Muscle layer of colon (tissue), 2 donors: ENCODE data around the gene CAMSAP1.

Experiments
- H3K27ac ChIP-seq: one replicate; pipeline ENCODE4 v1.7.0; 2013; ENCODE audit warnings: low read depth, mild to moderate bottlenecking, low read length, moderate library complexity
- H3K27me3 ChIP-seq, 2 donors: one replicate each; pipeline ENCODE4 v1.7.0; 2013; ENCODE audit warnings: low read length in 2 of 2, mild to moderate bottlenecking in 2 of 2; ENCODE audit not compliant: insufficient read depth in 2 of 2, control insufficient read depth in 1 of 2
- H3K36me3 ChIP-seq: one replicate; pipeline ENCODE4 v1.7.0; 2013; ENCODE audit warnings: mild to moderate bottlenecking, low read length; ENCODE audit not compliant: insufficient read depth
- H3K4me1 ChIP-seq: one replicate; pipeline ENCODE4 v1.7.0; 2013; ENCODE audit warnings: mild to moderate bottlenecking, low read length; ENCODE audit not compliant: insufficient read depth
- H3K4me3 ChIP-seq, 2 donors: one replicate each; pipeline ENCODE4 v1.7.0; 2013; ENCODE audit warnings: low read length in 2 of 2, low read depth in 1 of 2, mild to moderate bottlenecking in 1 of 2, moderate library complexity in 1 of 2
- H3K9ac ChIP-seq: one replicate; pipeline ENCODE4 v1.7.0; 2013; ENCODE audit warnings: low read length
- H3K9me3 ChIP-seq: one replicate; pipeline ENCODE4 v1.7.0; 2013; ENCODE audit warnings: mild to moderate bottlenecking, low read length
- donor health status: abdominal sarcoma.
- donor health status: Adenocarcinoma of cecum.

The CAMSAP1 gene

GRCh38 chr9:135889564-135890189, 17.7 kb downstream of the CAMSAP1 start:
- H3K4me1 ChIP-seq: peaks cover 38% of the 10 kb centered on the region

GRCh38 chr9:135888766-135889394, 18.5 kb downstream of the CAMSAP1 start:
- Histone ChIP-seq H3K4me1 (peaks cover 38% of the 10 kb centered on the region), H3K9ac (no peak overlapping the region), H3K4me3 (no peak overlapping the region), H3K9me3 (no peaks in the 10 kb centered on the region), H3K27me3 (no peaks in the 10 kb centered on the region), H3K36me3 (no peaks in the 10 kb centered on the region), H3K27ac (no peak overlapping the region)

More at GRCh38 chr9:135889564-135890189, 17.7 kb downstream of the CAMSAP1 start:
- Histone ChIP-seq H3K27ac (no peak overlapping the region), H3K27me3 (no peaks in the 10 kb centered on the region), H3K9me3 (no peaks in the 10 kb centered on the region), H3K36me3 (no peaks in the 10 kb centered on the region), H3K4me3 (no peak overlapping the region), H3K9ac (no peak overlapping the region)

- H3K4me1 ChIP-seq: peaks cover 38% of the 10 kb centered on the region
- H3K4me3 ChIP-seq: no peak overlapping the region
- no peaks in the 10 kb centered on the region for H3K36me3 ChIP-seq
- H3K27ac ChIP-seq: no peak overlapping the region
- H3K9me3 ChIP-seq: no peaks in the 10 kb centered on the region
- no peak overlapping the region for H3K9ac ChIP-seq
- no peaks in the 10 kb centered on the region for H3K27me3 ChIP-seq
Observed at GRCh38 chr9:135888126-135888765, 19.1 kb downstream of the CAMSAP1 start.

GRCh38 chr9:135887585-135888050, 19.7 kb downstream of the CAMSAP1 start:
- Histone ChIP-seq H3K4me1 (peaks cover 38% of the 10 kb centered on the region), H3K36me3 (no peaks in the 10 kb centered on the region), H3K27ac (no peak overlapping the region), H3K9ac (no peak overlapping the region), H3K9me3 (no peaks in the 10 kb centered on the region), H3K27me3 (no peaks in the 10 kb centered on the region), H3K4me3 (no peak overlapping the region)

- Histone ChIP-seq H3K4me3 (no peak overlapping the region), H3K4me1 (peaks cover 38% of the 10 kb centered on the region), H3K9ac (no peak overlapping the region)
Observed at GRCh38 chr9:135887021-135887507, 20.3 kb downstream of the CAMSAP1 start.

GRCh38 chr9:135886147-135886981, 21.0 kb downstream of the CAMSAP1 start:
- H3K4me1 ChIP-seq: peaks cover 35% of the 10 kb centered on the region
- H3K9me3 ChIP-seq: no peaks in the 10 kb centered on the region
- no peaks in the 10 kb centered on the region for H3K27me3 ChIP-seq
- H3K27ac ChIP-seq: no peak overlapping the region
- H3K4me3 ChIP-seq: no peak overlapping the region
- no peaks in the 10 kb centered on the region for H3K36me3 ChIP-seq
- H3K9ac ChIP-seq: no peak overlapping the region

More at GRCh38 chr9:135887021-135887507, 20.3 kb downstream of the CAMSAP1 start:
- Histone ChIP-seq H3K36me3 (no peaks in the 10 kb centered on the region), H3K27me3 (no peaks in the 10 kb centered on the region), H3K27ac (no peak overlapping the region), H3K9me3 (no peaks in the 10 kb centered on the region)

GRCh38 chr9:135885100-135885853, 22.1 kb downstream of the CAMSAP1 start:
- H3K27me3 ChIP-seq: no peaks in the 10 kb centered on the region
- H3K27ac ChIP-seq: no peak overlapping the region
- H3K9me3 ChIP-seq: no peaks in the 10 kb centered on the region
- H3K36me3 ChIP-seq: no peaks in the 10 kb centered on the region
- H3K4me1 ChIP-seq: peaks cover 24% of the 10 kb centered on the region
- H3K9ac ChIP-seq: no peak overlapping the region
- H3K4me3 ChIP-seq: no peak overlapping the region

GRCh38 chr9:135884328-135885035, 22.9 kb downstream of the CAMSAP1 start:
- Histone ChIP-seq H3K4me1 (peaks cover 17% of the 10 kb centered on the region), H3K36me3 (no peaks in the 10 kb centered on the region), H3K9ac (no peak overlapping the region), H3K27me3 (no peaks in the 10 kb centered on the region), H3K27ac (no peak overlapping the region), H3K9me3 (no peaks in the 10 kb centered on the region), H3K4me3 (no peak overlapping the region)

- no peak overlapping the region for H3K9ac ChIP-seq
- no peaks in the 10 kb centered on the region for H3K9me3 ChIP-seq
- H3K4me1 ChIP-seq: peaks cover 17% of the 10 kb centered on the region
- H3K36me3 ChIP-seq: no peaks in the 10 kb centered on the region
- no peak overlapping the region for H3K27ac ChIP-seq
- H3K4me3 ChIP-seq: no peak overlapping the region
- no peaks in the 10 kb centered on the region for H3K27me3 ChIP-seq
Observed at GRCh38 chr9:135883410-135884089, 23.8 kb downstream of the CAMSAP1 start.

- Histone ChIP-seq H3K27ac (no peak overlapping the region), H3K27me3 (no peaks in the 10 kb centered on the region), H3K4me1 (peaks cover 14% of the 10 kb centered on the region)
Observed at GRCh38 chr9:135882011-135882410, 25.3 kb downstream of the CAMSAP1 start.

More at GRCh38 chr9:135882011-135882410, 25.3 kb downstream of the CAMSAP1 start:
- Histone ChIP-seq H3K36me3 (no peaks in the 10 kb centered on the region), H3K4me3 (no peak overlapping the region), H3K9ac (no peak overlapping the region), H3K9me3 (no peaks in the 10 kb centered on the region)
